Measurements from ENCODE around the gene PDE6G. TPM values are rescaled to one million over a fixed set of nuclear protein-coding genes. Genes with fewer than 3 reads are reported as not detected.

Gene PDE6G
- total and polyA plus RNA-seq, 2 of the 13 experiments (the other 11 are each of a cell fraction or from before 2014, with no cell fraction given): 1.4 to 6.7 TPM

GRCh38 chr17:81693509-81694210 is 37.3 kb upstream of the PDE6G start (continued):
- TF ChIP-seq RBFOX2 (IDR thresholded peaks at IDR 0.05; ENCODE audit: low read depth, low read length) (0 out of 2 replicates have a peak, but pooled peaks have one; percentile 25), ZNF275 (CRISPR knock-in tag; IDR thresholded peaks at IDR 0.05; ENCODE audit: borderline replicate concordance) (no peak), SOX13 (IDR thresholded peaks at IDR 0.05) (no peak), SOX13 (CRISPR knock-in tag; conservative IDR thresholded peaks at IDR 0.05 in 1 of 2, IDR thresholded peaks at IDR 0.05 in 1 of 2) (no peak), ZBTB34 (CRISPR knock-in tag; IDR thresholded peaks at IDR 0.05) (no peak), CTCF (CRISPR knock-in tag; IDR thresholded peaks at IDR 0.05) (peak; percentile 48), ZBTB33 (CRISPR knock-in tag; IDR thresholded peaks at IDR 0.05) (peak; percentile 96), ZBTB21 (CRISPR knock-in tag; IDR thresholded peaks at IDR 0.05) (no peak), ZNF597 (CRISPR knock-in tag; IDR thresholded peaks at IDR 0.05) (no peak), AGO1 (IDR thresholded peaks at IDR 0.05; ENCODE audit: low read depth, low read length, poor library complexity, severe bottlenecking) (peak; percentile 37), ZNF672 (CRISPR knock-in tag; IDR thresholded peaks at IDR 0.05) (no peak), RAD21 (CRISPR knock-in tag; IDR thresholded peaks at IDR 0.05) (peak; percentile 59; the same call in 1 of the 2 replicates), ZNF17 (CRISPR knock-in tag; IDR thresholded peaks at IDR 0.05) (no peak), ETV6 (CRISPR knock-in tag; conservative IDR thresholded peaks at IDR 0.05) (no peak), GTF2F1 (IDR thresholded peaks at IDR 0.05; ENCODE audit: low read length) (no peak), ZNF678 (CRISPR knock-in tag; IDR thresholded peaks at IDR 0.05) (no peak), HIC2 (CRISPR knock-in tag; IDR thresholded peaks at IDR 0.05; ENCODE audit: low read depth) (no peak), TBX2 (CRISPR knock-in tag; IDR thresholded peaks at IDR 0.05; ENCODE audit: borderline replicate concordance) (no peak)
